ENCODE results near the gene FAM169A.
"Not testable (repeated sequence)": the region's sequence is repeated elsewhere in the genome, so short reads cannot be mapped to it uniquely, and the experiment has no call there.

FAM169A gene

GRCh38 chr5:74791669-74792068 lies 74.5 kb downstream of the FAM169A start:
- DNase-seq, result not testable (repeated sequence)

DNA sequence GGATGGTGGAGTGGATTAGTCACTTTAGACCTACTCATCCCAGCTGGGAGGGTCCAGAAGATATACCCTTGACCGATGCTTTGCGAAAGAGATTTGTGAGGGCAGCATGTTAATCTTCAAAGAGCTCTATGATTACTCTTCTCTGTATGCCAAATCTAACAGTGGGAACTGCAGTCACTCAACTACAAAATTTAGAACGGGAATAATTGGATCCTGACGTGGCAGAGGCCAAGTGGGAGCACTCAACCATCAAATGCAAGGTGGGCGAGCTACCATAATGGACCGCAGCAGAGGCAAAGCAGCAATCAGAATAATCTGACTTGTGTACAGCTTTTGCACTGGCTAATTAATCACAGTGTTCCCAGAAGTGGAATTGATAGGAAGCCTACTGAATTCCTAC lies 78.8 kb downstream of the FAM169A start:
- no peak for DNase-seq

DNA sequence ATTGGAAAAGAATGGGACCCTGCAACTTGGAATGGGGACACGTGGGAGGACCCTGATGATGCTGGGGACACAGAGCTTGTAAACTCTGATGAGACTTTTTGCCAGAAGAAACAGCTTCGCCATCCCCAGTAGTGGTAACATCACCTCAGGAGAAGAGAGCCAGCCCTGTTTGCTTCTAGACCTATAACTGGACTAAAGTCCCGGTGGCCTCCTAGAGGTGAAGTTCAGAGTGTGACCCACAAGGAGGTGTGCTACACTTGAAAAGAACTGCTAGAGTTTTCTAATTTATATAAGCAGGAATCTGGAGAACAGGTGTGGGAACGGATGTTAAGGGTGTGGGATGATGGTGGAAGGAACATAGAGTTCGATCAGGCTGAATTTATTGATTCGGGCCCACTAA lies 79.3 kb downstream of the FAM169A start:
- DNase-seq, result no peak

DNA sequence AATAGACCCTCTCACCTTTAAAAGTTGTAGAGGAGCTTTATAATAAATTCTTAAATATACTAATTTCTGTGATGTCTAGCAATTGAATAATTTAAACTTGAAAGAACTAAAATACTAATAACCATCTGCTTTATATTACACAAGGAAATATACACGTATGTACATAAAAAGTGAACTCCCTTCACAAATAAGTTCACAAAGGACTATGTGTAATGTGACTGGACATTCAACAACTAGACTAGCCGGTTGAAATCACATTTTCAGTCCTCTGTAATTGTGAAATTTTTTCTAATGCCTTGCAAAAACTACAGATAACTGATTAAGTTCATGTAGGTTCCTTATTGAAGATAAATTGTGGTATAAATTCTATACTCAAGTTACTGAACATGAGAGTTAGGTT lies 87.6 kb downstream of the FAM169A start:
- no peak for DNase-seq

GRCh38 chr5:74772359-74772758 lies 93.8 kb downstream of the FAM169A start:
- no peak for DNase-seq

DNA sequence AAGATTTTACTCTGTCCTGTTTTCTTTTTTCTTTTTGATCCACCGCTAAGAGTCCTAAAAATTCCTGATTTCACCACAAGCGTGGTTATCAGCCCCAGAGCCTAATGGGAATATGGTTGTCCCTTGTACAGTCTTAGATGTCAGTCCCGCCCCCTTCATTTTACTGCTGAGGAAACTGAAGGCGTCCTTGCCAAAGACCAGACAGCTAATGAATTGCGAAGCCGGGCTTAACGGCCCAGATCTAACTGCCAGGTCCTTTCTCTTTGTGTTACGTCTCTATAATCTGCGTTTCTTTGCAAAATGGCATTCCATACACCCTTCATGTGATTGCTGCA lies 98.6 kb downstream of the FAM169A start:
- DNase-seq, result no peak

- DNase-seq, result peak; percentile 87 to 88
Observed at GRCh38 chr5:74766849-74767578, 99.2 kb downstream of the FAM169A start, which contains the start of the genes GFM2 and NSA2. TSS of gene GFM2 (minus strand) at chr5:74767117. CDS start at chr5:74763742, 3,375 bp downstream. TSS of gene NSA2 (plus strand) at chr5:74767249. CDS start at chr5:74767361, 112 bp downstream.

DNA sequence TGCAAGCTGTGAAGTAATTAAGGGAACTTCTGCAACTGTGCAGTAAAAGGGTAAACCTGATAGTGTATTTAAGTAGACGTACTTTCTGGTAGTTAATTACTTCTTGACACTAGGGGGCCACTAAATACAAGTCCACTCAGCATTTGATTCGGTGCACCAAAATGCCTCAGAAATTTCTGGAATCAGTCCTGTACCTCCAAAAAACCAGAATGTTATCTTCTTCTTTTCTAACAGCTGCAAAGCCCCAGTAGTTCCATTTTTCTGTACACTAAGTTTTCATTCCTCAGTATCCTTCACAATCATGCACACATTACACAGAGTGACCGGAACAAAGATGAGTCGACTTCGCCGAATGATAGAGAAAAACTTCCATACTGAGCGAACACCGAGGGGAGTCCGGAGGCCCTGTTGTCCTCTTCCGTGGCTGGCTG lies 99.8 kb downstream of the FAM169A start:
- peak in 1 of 2 experiments; percentile 5 for DNase-seq

GRCh38 chr5:74765929-74766328 lies 100.3 kb downstream of the FAM169A start:
- no peak for DNase-seq

DNA sequence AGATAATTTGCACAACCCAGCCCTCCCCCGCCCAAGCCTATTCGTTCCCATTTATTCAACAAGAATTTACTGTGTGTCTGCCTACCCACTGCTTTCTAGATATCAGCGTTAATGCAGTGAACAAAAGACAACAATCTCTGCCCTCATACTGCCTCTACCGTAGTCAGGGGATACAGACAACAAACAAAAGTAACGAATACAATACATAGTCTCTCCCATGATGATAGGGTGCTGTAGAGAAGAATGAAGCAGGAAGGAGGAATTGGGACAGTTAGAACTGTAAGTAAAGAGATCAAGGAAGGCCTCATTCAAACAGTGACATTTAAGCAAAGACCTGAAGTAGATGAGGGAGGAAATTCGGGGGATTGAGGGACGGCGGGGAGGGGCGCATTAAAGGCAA lies 101.0 kb downstream of the FAM169A start:
- no peak for DNase-seq

DNA sequence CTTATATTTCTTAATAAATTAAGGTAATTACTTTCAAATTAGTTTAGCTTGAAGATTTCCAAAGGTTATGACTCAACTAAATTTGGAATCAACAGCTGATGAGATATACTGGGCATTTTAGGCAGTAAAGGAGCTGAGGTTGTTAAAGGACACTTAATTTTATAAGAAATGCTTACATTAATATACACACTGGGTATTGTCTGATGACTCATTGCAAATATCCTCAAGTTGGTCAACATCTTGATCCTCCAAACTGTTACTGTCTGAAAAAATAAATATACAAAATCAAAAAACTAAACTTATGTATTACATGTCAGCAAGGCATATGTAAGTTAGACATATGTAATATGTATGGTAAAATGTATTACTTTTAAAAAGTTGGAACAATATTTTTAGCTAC lies 102.7 kb downstream of the FAM169A start:
- no peak for DNase-seq

- DNase-seq, result no peak
Observed at GRCh38 chr5:74762599-74762998, 103.6 kb downstream of the FAM169A start.

DNA sequence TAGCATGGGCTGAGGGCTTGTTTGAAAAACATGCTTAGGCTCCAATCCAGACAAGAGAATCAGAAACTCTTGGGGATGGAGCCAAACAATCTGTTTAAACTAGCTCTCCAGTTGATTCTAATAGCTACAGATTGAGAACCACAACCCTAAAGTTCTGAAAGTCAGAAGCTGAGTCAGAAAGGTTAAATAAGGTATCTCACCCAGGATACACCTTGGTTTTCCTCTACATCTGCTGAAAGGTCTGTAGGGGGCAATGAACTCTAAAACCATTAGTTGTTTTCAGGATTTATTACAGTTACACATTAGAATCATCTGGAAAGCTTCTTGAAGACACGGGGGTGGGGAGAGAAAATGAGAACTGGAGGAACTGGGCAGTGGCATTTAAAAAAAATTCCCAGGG lies 104.9 kb downstream of the FAM169A start:
- no peak for DNase-seq

- DNase-seq, result not testable (repeated sequence)
Observed at GRCh38 chr5:74748742-74749141, 117.4 kb downstream of the FAM169A start.

GRCh38 chr5:74738406-74738805 lies 127.8 kb downstream of the FAM169A start:
- DNase-seq, result no peak

- no peak for DNase-seq
Observed at GRCh38 chr5:74736759-74737158, 129.4 kb downstream of the FAM169A start.
